H7 (cell line): Measurements from ENCODE around the gene CEP85. TPM values are rescaled to one million over a fixed set of nuclear protein-coding genes. Genes with fewer than 3 reads are reported as not detected.

Experiments used
- DNase-seq: peaks from one replicate; pipeline ENCODE4 v3.0.0; 2012
- H3K27me3 ChIP-seq: 2 replicates; pipeline ENCODE4 v1.6.0; 2011; ENCODE audit warnings: mild to moderate bottlenecking, low read length; ENCODE audit not compliant: control insufficient read depth, insufficient read depth
- H3K36me3 ChIP-seq: replicated peaks from 2 replicates; pipeline ENCODE4 v1.5.1; 2011; ENCODE audit warnings: low read length; ENCODE audit not compliant: control insufficient read depth, insufficient read depth
- H3K4me3 ChIP-seq: 2 replicates; pipeline ENCODE4 v1.5.1; 2011; ENCODE audit warnings: low read depth, mild to moderate bottlenecking, control low read depth, low read length, moderate library complexity; ENCODE audit not compliant: insufficient read depth
- total RNA-seq: library from RNA; depleted of rRNA; stranded (reverse); fragments of >200 nt; shearing (Covaris generic); gene quantifications from 2 replicates; pipeline ENCODE4 v1.2.3, GENCODE V29; 2014

CEP85 gene
- total RNA-seq, 1 experiment from 2014 or later, result 60.1 TPM

GRCh38 chr1:26252718-26253117 lies 18.7 kb downstream of the CEP85 start:
- no peaks in the 10 kb centered on the region for H3K27me3 ChIP-seq
- DNase-seq, result no peak
- peaks cover 21% of the 10 kb centered on the region for H3K36me3 ChIP-seq
- H3K4me3 ChIP-seq, result no peak overlapping the region

GRCh38 chr1:26254404-26254803 lies 20.4 kb downstream of the CEP85 start:
- no peaks in the 10 kb centered on the region for H3K27me3 ChIP-seq
- no peak for DNase-seq
- no peak overlapping the region for H3K4me3 ChIP-seq
- H3K36me3 ChIP-seq, result peaks cover 28% of the 10 kb centered on the region

GRCh38 chr1:26257222-26257621 lies 23.2 kb downstream of the CEP85 start:
- Histone ChIP-seq H3K4me3 (no peak overlapping the region), H3K27me3 (no peaks in the 10 kb centered on the region), H3K36me3 (peaks cover 32% of the 10 kb centered on the region)
- no peak for DNase-seq

- Histone ChIP-seq H3K27me3 (no peaks in the 10 kb centered on the region), H3K36me3 (peaks cover 37% of the 10 kb centered on the region), H3K4me3 (no peak overlapping the region)
- no peak for DNase-seq
These were observed 25.0 kb downstream of the CEP85 start for GRCh38 chr1:26259005-26259404.

GRCh38 chr1:26259578-26259977 lies 25.6 kb downstream of the CEP85 start:
- Histone ChIP-seq H3K4me3 (no peak overlapping the region), H3K27me3 (no peaks in the 10 kb centered on the region), H3K36me3 (peaks cover 36% of the 10 kb centered on the region)
- DNase-seq, result no peak

- H3K36me3 ChIP-seq, result peaks cover 26% of the 10 kb centered on the region
These were observed 29.2 kb downstream of the CEP85 start for GRCh38 chr1:26263212-26263611.

GRCh38 chr1:26265405-26265804 lies 31.4 kb downstream of the CEP85 start:
- no peak overlapping the region for H3K4me3 ChIP-seq
- DNase-seq, result no peak
- H3K27me3 ChIP-seq, result no peaks in the 10 kb centered on the region
- H3K36me3 ChIP-seq, result peaks cover 28% of the 10 kb centered on the region

More at GRCh38 chr1:26263212-26263611, 29.2 kb downstream of the CEP85 start:
- DNase-seq, result no peak
- H3K4me3 ChIP-seq, result no peak overlapping the region
- H3K27me3 ChIP-seq, result no peaks in the 10 kb centered on the region

- Histone ChIP-seq H3K4me3 (no peak overlapping the region), H3K27me3 (no peaks in the 10 kb centered on the region), H3K36me3 (peaks cover 39% of the 10 kb centered on the region)
- DNase-seq, result no peak
These were observed 34.5 kb downstream of the CEP85 start for GRCh38 chr1:26268290-26269197.

GRCh38 chr1:26269198-26269550 lies 35.2 kb downstream of the CEP85 start:
- Histone ChIP-seq H3K36me3 (peaks cover 41% of the 10 kb centered on the region), H3K27me3 (no peaks in the 10 kb centered on the region), H3K4me3 (no peak overlapping the region)
- DNase-seq, result no peak

- DNase-seq, result no peak
- Histone ChIP-seq H3K4me3 (no peak overlapping the region), H3K36me3 (peaks cover 55% of the 10 kb centered on the region), H3K27me3 (no peaks in the 10 kb centered on the region)
These were observed 40.9 kb downstream of the CEP85 start for GRCh38 chr1:26274801-26275425.

GRCh38 chr1:26275580-26276431 lies 41.8 kb downstream of the CEP85 start:
- Histone ChIP-seq H3K27me3 (no peaks in the 10 kb centered on the region), H3K4me3 (no peak overlapping the region), H3K36me3 (peaks cover 48% of the 10 kb centered on the region)
- DNase-seq, result peak; percentile 86

GRCh38 chr1:26276432-26276838 lies 42.4 kb downstream of the CEP85 start:
- no peak for DNase-seq
- H3K27me3 ChIP-seq, result no peaks in the 10 kb centered on the region
- no peak overlapping the region for H3K4me3 ChIP-seq
- H3K36me3 ChIP-seq, result peaks cover 43% of the 10 kb centered on the region

GRCh38 chr1:26277261-26277661 lies 43.3 kb downstream of the CEP85 start:
- no peak for DNase-seq
- Histone ChIP-seq H3K4me3 (no peak overlapping the region), H3K27me3 (no peaks in the 10 kb centered on the region), H3K36me3 (peaks cover 35% of the 10 kb centered on the region)

GRCh38 chr1:26277719-26278118 lies 43.7 kb downstream of the CEP85 start:
- Histone ChIP-seq H3K4me3 (no peak overlapping the region), H3K36me3 (peaks cover 34% of the 10 kb centered on the region), H3K27me3 (no peaks in the 10 kb centered on the region)
- no peak for DNase-seq
